ENCODE data around the gene OXT.

The OXT gene

GRCh38 chr20:3088031-3088430 lies 16.6 kb downstream of the OXT start:
- DNase-seq: no peak

- DNase-seq: peak; percentile 89
These were observed 19.1 kb downstream of the OXT start for GRCh38 chr20:3090565-3090964.

DNA sequence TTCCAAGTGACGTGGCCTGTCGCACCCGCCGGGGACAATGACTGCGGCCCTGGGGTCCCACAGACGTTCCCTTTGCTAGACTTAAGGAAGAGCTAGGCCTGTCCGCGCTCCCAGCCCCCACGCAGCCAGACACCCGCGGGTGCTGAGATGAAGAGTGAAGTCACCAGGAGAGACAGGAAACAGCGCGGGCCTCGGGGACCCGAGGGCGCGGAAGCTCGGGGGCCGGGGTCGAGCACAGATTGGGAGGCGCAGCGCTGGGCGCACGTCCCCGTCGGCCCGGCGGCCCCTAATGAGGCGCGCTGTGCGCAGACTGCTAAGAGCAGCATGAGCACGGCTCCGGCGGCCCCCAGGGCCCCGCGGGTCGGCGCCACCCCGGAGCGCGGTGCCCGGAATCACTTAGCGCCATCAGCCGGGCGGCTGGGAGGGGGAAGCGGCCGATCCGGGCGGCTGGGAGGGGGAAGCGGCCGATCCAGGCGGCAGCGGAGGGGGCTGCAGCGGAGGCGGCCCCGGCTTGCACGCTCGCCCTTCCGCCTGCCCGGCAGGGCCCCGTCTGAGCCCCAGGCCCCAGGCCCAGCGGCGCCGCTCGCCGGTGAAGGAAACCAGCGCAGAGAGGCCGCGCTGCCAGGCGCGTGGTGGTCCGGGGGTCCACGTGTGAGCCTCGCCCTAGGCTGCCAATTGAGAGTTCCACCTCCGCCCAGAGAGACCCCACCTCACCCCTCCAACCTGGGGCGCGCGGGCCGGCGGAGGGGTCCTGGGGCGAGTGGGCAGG lies 21.4 kb downstream of the OXT start:
- no peak for DNase-seq

DNA sequence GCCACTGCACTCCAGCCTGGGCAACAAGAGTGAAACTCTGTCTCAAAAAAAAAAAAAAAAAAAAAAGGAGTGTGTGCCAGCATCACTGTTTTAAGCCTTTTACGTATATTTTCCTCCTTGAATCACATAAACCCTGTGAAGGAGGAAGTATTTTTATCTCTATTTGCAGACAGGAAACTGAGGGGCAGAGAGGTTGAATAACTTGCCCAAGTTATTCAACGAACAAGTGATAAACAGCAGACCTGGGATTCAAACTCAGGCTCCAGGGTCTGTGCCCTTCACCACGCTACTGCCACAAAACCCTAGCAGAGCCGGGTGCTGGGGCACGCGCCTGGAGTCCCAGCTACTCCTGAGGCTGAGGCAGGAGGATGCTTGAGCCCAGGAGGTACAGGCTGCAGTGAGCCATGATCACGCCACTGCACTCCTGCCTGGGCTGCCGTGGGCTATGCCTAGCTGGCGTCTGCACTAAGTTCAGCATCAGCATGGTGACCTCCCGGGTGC lies 22.5 kb downstream of the OXT start:
- DNase-seq: peak; percentile 78

- no peak for DNase-seq
These were observed 23.6 kb downstream of the OXT start for GRCh38 chr20:3094848-3095629.

DNA sequence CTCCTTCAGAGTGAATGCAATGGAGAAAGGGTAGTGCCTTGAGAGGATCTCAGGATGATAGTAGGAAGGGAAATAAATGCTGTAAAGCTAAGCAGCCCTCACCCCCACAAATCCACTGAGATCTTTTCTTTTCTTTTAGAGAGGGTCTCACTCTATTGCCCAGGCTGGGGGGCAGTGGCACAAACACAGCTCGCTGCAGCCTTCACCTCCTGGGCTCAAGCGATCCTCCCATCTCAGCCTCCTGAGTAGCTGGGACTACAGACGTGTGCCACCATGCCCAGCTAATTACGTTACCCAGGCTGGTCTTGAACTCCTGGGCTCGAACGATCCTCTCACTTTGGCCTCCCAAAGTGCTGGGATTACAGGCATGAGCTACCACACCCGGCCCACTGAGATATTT lies 29.1 kb downstream of the OXT start:
- DNase-seq: no peak

DNA sequence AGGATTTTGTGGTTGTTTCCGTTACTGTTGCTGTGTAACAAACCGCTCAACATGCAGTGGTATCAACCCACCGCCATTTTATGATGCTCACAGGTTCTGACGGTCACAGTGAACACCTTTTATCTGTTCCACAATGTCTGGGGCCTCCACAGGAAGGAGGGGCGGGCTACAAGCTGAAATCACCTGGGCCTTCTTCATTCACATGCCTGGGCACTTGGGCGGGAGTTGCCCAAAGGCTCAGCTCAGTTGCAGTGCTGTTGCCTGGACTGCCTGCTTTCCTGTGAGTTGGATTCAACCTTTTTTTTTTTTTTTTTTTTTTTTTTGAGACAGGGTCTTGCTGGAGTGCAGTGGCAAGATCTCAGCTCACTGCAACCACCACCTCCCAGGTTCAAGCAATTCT lies 29.8 kb downstream of the OXT start:
- no peak for DNase-seq

DNA sequence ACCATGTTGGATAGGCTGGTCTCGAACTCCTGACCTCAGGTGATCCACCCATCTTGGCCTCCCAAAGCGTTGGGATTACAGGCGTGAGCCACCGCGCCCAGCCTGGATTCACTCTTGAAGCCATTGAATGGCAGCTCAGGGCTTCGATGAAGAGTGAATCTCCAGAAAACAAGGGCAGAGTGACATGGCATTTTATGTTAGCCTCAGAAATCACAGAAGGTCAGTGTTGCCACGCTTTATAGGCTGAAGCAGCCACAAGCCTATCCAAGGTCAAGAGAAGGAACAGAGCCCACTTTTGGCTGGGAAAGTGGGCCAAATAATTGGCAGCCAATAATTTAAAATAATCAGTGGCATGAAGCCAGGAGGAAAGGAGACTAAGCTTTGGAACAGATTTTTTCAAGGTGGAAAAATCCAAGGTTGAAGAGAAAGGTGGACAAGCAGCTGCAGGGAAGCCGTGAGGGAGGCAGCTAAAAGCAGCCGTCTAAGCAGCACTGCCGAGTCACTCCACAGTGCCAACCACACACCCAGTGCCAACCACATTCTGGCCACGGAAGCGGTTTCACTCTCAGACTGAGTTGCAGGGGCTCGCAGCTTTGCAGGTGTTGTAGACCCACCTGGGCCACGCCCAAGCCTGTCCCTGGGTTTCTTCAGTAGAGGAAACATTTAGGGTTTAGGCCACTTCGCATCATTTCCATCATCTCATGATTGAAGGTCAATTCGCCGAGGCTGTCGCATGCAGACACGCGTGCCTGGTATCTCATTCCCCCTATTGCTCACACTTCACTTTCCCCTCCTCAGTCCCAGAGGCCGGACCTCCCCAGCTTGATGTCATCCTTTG lies 30.5 kb downstream of the OXT start:
- DNase-seq: peak; percentile 24

- no peak for DNase-seq
These were observed 31.4 kb downstream of the OXT start for GRCh38 chr20:3102575-3103368.

DNA sequence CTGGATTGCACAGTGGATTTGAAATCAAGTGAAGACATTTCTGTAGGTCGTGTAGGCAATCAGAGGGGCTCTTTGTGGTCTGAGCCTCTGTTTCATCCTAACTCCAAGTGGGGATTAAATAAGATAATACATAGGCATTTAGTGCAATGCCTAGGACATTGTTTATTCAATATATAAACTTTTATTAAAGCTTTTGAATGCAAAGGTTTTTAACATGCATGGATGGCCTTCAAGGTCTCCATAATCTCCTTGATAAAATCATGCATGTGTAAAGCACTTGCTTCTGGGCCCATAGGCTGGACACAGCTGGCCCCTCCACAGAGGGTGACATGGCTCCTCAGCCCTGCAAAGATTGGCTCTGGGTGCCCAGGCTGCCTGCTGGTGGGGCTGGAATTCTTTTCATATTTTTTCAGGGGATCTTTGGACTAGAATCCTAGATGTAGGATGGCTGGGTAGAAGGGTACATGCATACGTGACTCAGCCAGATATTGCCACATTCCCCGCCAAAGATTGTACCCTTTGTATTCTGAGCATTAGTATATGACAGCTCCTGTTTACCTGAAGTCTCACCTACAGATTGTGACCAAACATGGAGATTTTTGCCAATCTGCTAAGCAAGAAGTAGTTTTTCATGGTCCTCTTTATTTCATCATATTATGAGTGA lies 32.1 kb downstream of the OXT start:
- no peak for DNase-seq

- DNase-seq: no peak
These were observed 34.1 kb downstream of the OXT start for GRCh38 chr20:3105256-3106137.

- DNase-seq: no peak
These were observed 34.8 kb downstream of the OXT start for GRCh38 chr20:3106185-3106584.

DNA sequence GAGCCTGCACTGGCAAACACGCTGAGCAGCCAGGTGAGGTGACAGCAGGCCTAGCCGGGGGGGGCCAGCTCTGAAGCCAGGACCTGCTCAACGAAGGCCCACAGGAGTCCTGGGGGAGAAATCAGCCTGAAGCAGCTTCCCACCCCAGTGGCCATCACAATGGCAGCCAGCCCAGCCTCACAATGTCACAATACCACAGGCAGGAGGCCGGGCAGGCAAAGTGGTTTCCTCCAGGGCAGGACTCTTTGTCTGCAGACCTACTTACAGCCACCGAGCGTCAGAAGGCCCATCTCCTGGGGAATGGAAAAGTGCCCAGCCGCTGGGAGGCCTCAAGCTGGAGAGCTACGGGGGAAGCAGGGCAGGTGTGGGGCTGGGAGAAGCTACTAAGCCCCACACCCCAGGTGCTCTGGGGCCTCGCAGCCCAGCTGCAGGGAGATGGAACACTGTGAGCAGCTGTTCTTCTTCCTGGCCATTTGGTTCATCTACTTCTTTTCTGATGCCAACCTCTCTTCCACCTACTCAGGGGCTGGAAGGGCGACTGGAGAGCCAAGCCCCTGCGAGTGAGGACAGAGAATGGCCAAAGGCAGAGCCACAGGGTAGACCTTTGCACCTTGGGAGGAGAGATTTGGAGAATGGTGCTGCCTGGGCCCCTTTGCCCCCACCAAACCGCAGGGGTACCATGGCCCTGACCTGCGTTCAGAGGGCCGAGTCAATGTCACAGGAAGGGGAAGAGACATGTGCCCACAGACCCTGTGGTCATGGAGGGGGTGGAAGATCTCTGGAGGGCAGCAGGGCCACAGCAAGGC lies 35.4 kb downstream of the OXT start:
- DNase-seq: no peak

DNA sequence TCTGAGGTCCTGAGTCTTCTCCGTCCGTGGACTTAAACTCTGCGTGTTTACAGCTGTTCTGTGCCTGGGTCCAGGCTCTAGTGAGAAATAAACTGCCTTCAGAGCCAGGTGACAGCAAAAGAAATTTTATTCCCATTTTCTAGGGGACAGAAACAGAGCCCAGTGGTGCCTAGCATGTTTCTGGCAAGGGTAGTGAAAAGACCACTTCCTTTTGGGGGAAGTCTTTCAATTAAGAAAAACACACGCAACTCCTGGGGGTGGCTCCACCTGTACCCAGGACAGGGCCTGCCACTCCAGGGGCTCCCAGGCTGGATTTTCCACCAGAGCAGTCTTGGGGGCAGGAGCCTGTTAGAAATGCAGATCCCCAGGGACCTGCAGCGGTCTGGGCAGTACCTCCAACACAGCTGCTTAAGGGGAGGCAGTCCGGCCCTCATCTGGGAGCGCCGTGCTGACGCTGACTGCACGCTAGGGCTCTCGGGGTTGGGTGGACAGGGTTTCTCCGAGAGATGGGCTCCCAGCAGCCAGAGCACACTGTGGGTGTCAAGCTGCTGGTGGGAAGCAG lies 36.1 kb downstream of the OXT start:
- no peak for DNase-seq

- DNase-seq: no peak
These were observed 38.2 kb downstream of the OXT start for GRCh38 chr20:3109350-3110302.

DNA sequence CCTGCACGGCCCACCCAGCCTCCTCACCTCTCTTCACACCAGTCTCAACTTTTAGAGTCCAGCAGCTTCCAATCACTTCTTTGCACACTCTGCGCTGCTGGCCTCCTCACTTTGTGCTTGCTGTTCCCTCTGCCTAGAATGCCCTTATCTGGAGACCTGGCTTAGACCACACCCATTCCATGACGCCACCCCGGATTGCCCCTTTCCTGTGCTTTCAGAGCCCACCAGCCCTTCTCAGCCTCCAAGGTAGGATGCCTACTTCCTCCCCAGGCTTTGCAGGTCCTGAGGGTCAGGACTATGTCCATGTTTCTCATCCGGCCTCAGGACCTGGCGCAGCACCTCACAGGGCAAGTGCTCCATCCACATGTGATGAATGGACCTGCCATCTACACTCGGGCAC lies 40.1 kb downstream of the OXT start:
- peak; percentile 13 for DNase-seq

- no peak for DNase-seq
These were observed 40.6 kb downstream of the OXT start for GRCh38 chr20:3111995-3112394.

Data from hematopoietic multipotent progenitor cell treated with erythropoietin and hydrocortisone succinate and interleukin-3 and kit ligand, for 8 days (in vitro differentiated cells).